ENCODE results near the gene ATXN7L1. TPM values are rescaled to one million over a fixed set of nuclear protein-coding genes. Genes with fewer than 3 reads are reported as not detected.

ATXN7L1 gene
- total and polyA plus RNA-seq, 2 donors (not counting 1 experiment from before 2014, with no cell fraction given) = 7.1 to 40.6 TPM

GRCh38 chr7:105837765-105838626 lies 38.4 kb downstream of the ATXN7L1 start:
- WGBS (ENCODE audit: insufficient coverage) = 94% methylated on average over 15 of the region's 22 CpGs
- TF ChIP-seq, protein P1, sequence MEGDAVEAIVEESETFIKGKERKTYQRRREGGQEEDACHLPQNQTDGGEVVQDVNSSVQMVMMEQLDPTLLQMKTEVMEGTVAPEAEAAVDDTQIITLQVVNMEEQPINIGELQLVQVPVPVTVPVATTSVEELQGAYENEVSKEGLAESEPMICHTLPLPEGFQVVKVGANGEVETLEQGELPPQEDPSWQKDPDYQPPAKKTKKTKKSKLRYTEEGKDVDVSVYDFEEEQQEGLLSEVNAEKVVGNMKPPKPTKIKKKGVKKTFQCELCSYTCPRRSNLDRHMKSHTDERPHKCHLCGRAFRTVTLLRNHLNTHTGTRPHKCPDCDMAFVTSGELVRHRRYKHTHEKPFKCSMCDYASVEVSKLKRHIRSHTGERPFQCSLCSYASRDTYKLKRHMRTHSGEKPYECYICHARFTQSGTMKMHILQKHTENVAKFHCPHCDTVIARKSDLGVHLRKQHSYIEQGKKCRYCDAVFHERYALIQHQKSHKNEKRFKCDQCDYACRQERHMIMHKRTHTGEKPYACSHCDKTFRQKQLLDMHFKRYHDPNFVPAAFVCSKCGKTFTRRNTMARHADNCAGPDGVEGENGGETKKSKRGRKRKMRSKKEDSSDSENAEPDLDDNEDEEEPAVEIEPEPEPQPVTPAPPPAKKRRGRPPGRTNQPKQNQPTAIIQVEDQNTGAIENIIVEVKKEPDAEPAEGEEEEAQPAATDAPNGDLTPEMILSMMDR (IDR thresholded peaks at IDR 0.05) = no peak
- TF ChIP-seq EZH2 (IDR thresholded peaks at IDR 0.05; ENCODE audit: borderline replicate concordance, insufficient read depth, low read depth, low read length, poor library complexity, severe bottlenecking) = no peak

GRCh38 chr7:105835441-105835840 lies 41.0 kb downstream of the ATXN7L1 start:
- H2AFZ ChIP-seq (ENCODE audit: insufficient read depth, low read depth, low read length, poor library complexity, severe bottlenecking) = no peak overlapping the region
- H3K79me2 ChIP-seq (ENCODE audit: control insufficient read depth, insufficient read depth, low read length) = no peaks in the 10 kb centered on the region
- WGBS (ENCODE audit: insufficient coverage) = 100% methylated on average over 2 of the region's 4 CpGs
- H3K4me3 ChIP-seq (ENCODE audit: control extremely low read depth in 1 of 5, extremely low read depth in 1 of 5, insufficient read depth in 1 of 5, low read depth in 2 of 5, low read length in 4 of 5) = no peak overlapping the region
- ChIA-PET CTCF (no interaction called here), POLR2A (no interaction called here)
- ATAC-seq (ENCODE audit: low read depth) = no peak
- Mint-ChIP-seq H3K27me3 (peaks cover 7% of the 10 kb centered on the region), H3K4me3 (no peak overlapping the region), H3K27ac (no peak overlapping the region), H3K4me1 (no peaks in the 10 kb centered on the region), H3K9me3 (ENCODE audit: insufficient read depth) (no peaks in the 10 kb centered on the region)
- intact Hi-C loops (cut with micrococcal nuclease) = no loop called here
- no peaks in the 10 kb centered on the region for H3K36me3 ChIP-seq (replicated peaks in 1 of 2; ENCODE audit: control extremely low read depth in 1 of 2, control insufficient read depth in 1 of 2, extremely low read depth in 1 of 2, insufficient read depth in 2 of 2, low read length in 1 of 2)
- H3K9me3 ChIP-seq (ENCODE audit: control extremely low read depth in 1 of 3, control insufficient read depth in 2 of 3, insufficient read depth in 1 of 3, low read length in 2 of 3) = no peaks in the 10 kb centered on the region
- no peaks in the 10 kb centered on the region for H3K4me1 ChIP-seq (ENCODE audit: control insufficient read depth in 2 of 2, insufficient read depth in 2 of 2, low read length in 2 of 2)
- H3K4me2 ChIP-seq (replicated peaks; ENCODE audit: low read depth, low read length, poor library complexity, severe bottlenecking) = no peak overlapping the region
- no peak for DNase-seq
- no peaks in the 10 kb centered on the region for H3K27me3 ChIP-seq (replicated peaks in 1 of 4; ENCODE audit: control extremely low read depth in 1 of 4, control insufficient read depth in 3 of 4, insufficient read depth in 4 of 4, low read length in 3 of 4)
- no peak overlapping the region for H3K9ac ChIP-seq (ENCODE audit: low read length)
- no peaks in the 10 kb centered on the region for H4K20me1 ChIP-seq (ENCODE audit: control insufficient read depth, insufficient read depth, low read length, poor library complexity, severe bottlenecking)
- no peak for TF ChIP-seq EZH2 (IDR thresholded peaks at IDR 0.05; ENCODE audit: borderline replicate concordance, insufficient read depth, low read depth, low read length, poor library complexity, severe bottlenecking)
- TF ChIP-seq, protein P1 (IDR thresholded peaks at IDR 0.05) = no peak
- no peak overlapping the region for H3K27ac ChIP-seq (ENCODE audit: low read length in 2 of 2)

More at GRCh38 chr7:105837765-105838626, 38.4 kb downstream of the ATXN7L1 start:
- no peak overlapping the region for H3K4me2 ChIP-seq (replicated peaks; ENCODE audit: low read depth, low read length, poor library complexity, severe bottlenecking)
- H3K27me3 Mint-ChIP-seq = peaks cover 7% of the 10 kb centered on the region
- ChIA-PET CTCF (no interaction called here), POLR2A (no interaction called here)
- DNase-seq (no peak), ATAC-seq (ENCODE audit: low read depth) (no peak)
- no peaks in the 10 kb centered on the region for H4K20me1 ChIP-seq (ENCODE audit: control insufficient read depth, insufficient read depth, low read length, poor library complexity, severe bottlenecking)
- no peak overlapping the region for H3K9ac ChIP-seq (ENCODE audit: low read length)
- H3K4me3 ChIP-seq (ENCODE audit: control extremely low read depth in 1 of 5, extremely low read depth in 1 of 5, insufficient read depth in 1 of 5, low read depth in 2 of 5, low read length in 4 of 5) = no peak overlapping the region
- no peaks in the 10 kb centered on the region for H3K27me3 ChIP-seq (replicated peaks in 1 of 4; ENCODE audit: control extremely low read depth in 1 of 4, control insufficient read depth in 3 of 4, insufficient read depth in 4 of 4, low read length in 3 of 4)
- intact Hi-C loops (cut with micrococcal nuclease) = no loop called here
- no peaks in the 10 kb centered on the region for H3K4me1 ChIP-seq (ENCODE audit: control insufficient read depth in 2 of 2, insufficient read depth in 2 of 2, low read length in 2 of 2)
- H3K27ac ChIP-seq (ENCODE audit: low read length in 2 of 2) = no peak overlapping the region
- no peaks in the 10 kb centered on the region for H3K36me3 ChIP-seq (replicated peaks in 1 of 2; ENCODE audit: control extremely low read depth in 1 of 2, control insufficient read depth in 1 of 2, extremely low read depth in 1 of 2, insufficient read depth in 2 of 2, low read length in 1 of 2)
- H3K4me1 Mint-ChIP-seq = no peaks in the 10 kb centered on the region
- no peaks in the 10 kb centered on the region for H3K9me3 Mint-ChIP-seq (ENCODE audit: insufficient read depth)
- no peaks in the 10 kb centered on the region for H3K79me2 ChIP-seq (ENCODE audit: control insufficient read depth, insufficient read depth, low read length)
- H3K9me3 ChIP-seq (ENCODE audit: control extremely low read depth in 1 of 3, control insufficient read depth in 2 of 3, insufficient read depth in 1 of 3, low read length in 2 of 3) = no peaks in the 10 kb centered on the region
- H2AFZ ChIP-seq (ENCODE audit: insufficient read depth, low read depth, low read length, poor library complexity, severe bottlenecking) = no peak overlapping the region
- no peak overlapping the region for H3K4me3 Mint-ChIP-seq
- H3K27ac Mint-ChIP-seq = no peak overlapping the region
